Measurements from ENCODE around the gene ANKRD6. TPM values are rescaled to one million over a fixed set of nuclear protein-coding genes. Genes with fewer than 3 reads are reported as not detected.

ANKRD6 gene
- total RNA-seq, 4 donors from 2014 or later = 9.8 to 19.0 (median 12.2) TPM

- no peak for TF ChIP-seq CTCF (IDR thresholded peaks at IDR 0.05)
- TF ChIP-seq POLR2A (IDR thresholded peaks at IDR 0.05) = no peak
- TF ChIP-seq POLR2AphosphoS5 (IDR thresholded peaks at IDR 0.05) = no peak
- no peak for TF ChIP-seq EP300 (IDR thresholded peaks at IDR 0.05)
- ATAC-seq = no peak
- no peaks in the 10 kb centered on the region for H3K27me3 ChIP-seq
- no peaks in the 10 kb centered on the region for H3K4me1 ChIP-seq
- H3K9me3 ChIP-seq = no peaks in the 10 kb centered on the region
- H3K36me3 ChIP-seq = no peaks in the 10 kb centered on the region
- no peak overlapping the region for H3K27ac ChIP-seq
- no peak overlapping the region for H3K4me3 ChIP-seq
Measured at GRCh38 chr6:89528866-89529265, 95.9 kb downstream of the ANKRD6 start.

- Histone ChIP-seq H3K27ac (no peak overlapping the region), H3K4me3 (no peak overlapping the region), H3K36me3 (no peaks in the 10 kb centered on the region), H3K4me1 (no peaks in the 10 kb centered on the region), H3K9me3 (no peaks in the 10 kb centered on the region), H3K27me3 (no peaks in the 10 kb centered on the region)
- TF ChIP-seq EP300 (IDR thresholded peaks at IDR 0.05) = no peak
- no peak for TF ChIP-seq POLR2AphosphoS5 (IDR thresholded peaks at IDR 0.05)
- no peak for TF ChIP-seq CTCF (IDR thresholded peaks at IDR 0.05)
- no peak for TF ChIP-seq POLR2A (IDR thresholded peaks at IDR 0.05)
- no peak for ATAC-seq
- 49 to 63% methylated on average over 11 of the region's 11 CpGs for WGBS, 2 donors (ENCODE audit: low coverage in 1 of 2)
Measured at GRCh38 chr6:89530982-89531381, 98.0 kb downstream of the ANKRD6 start.

- no peak for TF ChIP-seq EP300 (IDR thresholded peaks at IDR 0.05)
- TF ChIP-seq CTCF (IDR thresholded peaks at IDR 0.05) = no peak
- TF ChIP-seq POLR2A (IDR thresholded peaks at IDR 0.05) = no peak
- no peak for TF ChIP-seq POLR2AphosphoS5 (IDR thresholded peaks at IDR 0.05)
- ATAC-seq = no peak
- no peaks in the 10 kb centered on the region for H3K27me3 ChIP-seq
- H3K4me3 ChIP-seq = no peak overlapping the region
- no peaks in the 10 kb centered on the region for H3K36me3 ChIP-seq
- 80 to 84% methylated on average over 1 to 5 of the region's 5 CpGs for WGBS, 2 donors (ENCODE audit: low coverage in 1 of 2)
- H3K9me3 ChIP-seq = no peaks in the 10 kb centered on the region
- no peaks in the 10 kb centered on the region for H3K4me1 ChIP-seq
- H3K27ac ChIP-seq = no peak overlapping the region
Measured at GRCh38 chr6:89536231-89536630, 103.3 kb downstream of the ANKRD6 start.

- Histone ChIP-seq H3K27ac (no peak overlapping the region), H3K36me3 (no peaks in the 10 kb centered on the region), H3K9me3 (no peaks in the 10 kb centered on the region), H3K4me3 (no peak overlapping the region), H3K27me3 (no peaks in the 10 kb centered on the region), H3K4me1 (no peaks in the 10 kb centered on the region)
- no peak for ATAC-seq
- WGBS, 2 donors (ENCODE audit: low coverage in 1 of 2) = 75 to 95% methylated on average over 2 of the region's 2 CpGs
- TF ChIP-seq POLR2A (IDR thresholded peaks at IDR 0.05) (no peak), CTCF (IDR thresholded peaks at IDR 0.05) (no peak), EP300 (IDR thresholded peaks at IDR 0.05) (no peak), POLR2AphosphoS5 (IDR thresholded peaks at IDR 0.05) (no peak)
Measured at GRCh38 chr6:89539779-89540178, 106.8 kb downstream of the ANKRD6 start.

- H3K4me3 ChIP-seq = no peak overlapping the region
- WGBS, 2 donors (ENCODE audit: low coverage in 1 of 2) = 86 to 90% methylated on average over 10 to 12 of the region's 12 CpGs
Measured at GRCh38 chr6:89542081-89542857, 109.3 kb downstream of the ANKRD6 start.

More at GRCh38 chr6:89542081-89542857, 109.3 kb downstream of the ANKRD6 start:
- ATAC-seq = no peak
- H3K36me3 ChIP-seq = no peaks in the 10 kb centered on the region
- H3K9me3 ChIP-seq = no peaks in the 10 kb centered on the region
- no peak for TF ChIP-seq EP300 (IDR thresholded peaks at IDR 0.05)
- no peak for TF ChIP-seq POLR2A (IDR thresholded peaks at IDR 0.05)
- TF ChIP-seq POLR2AphosphoS5 (IDR thresholded peaks at IDR 0.05) = no peak
- TF ChIP-seq CTCF (IDR thresholded peaks at IDR 0.05) = no peak
- H3K27me3 ChIP-seq = no peaks in the 10 kb centered on the region
- no peaks in the 10 kb centered on the region for H3K4me1 ChIP-seq
- no peak overlapping the region for H3K27ac ChIP-seq
